Urothelium cell line (cell line): ENCODE results near the gene AURKAIP1.
"Not testable (repeated sequence)": the region's sequence is repeated elsewhere in the genome, so short reads cannot be mapped to it uniquely, and the experiment has no call there.

ENCODE experiments used
- DNase-seq: peaks from one replicate; pipeline ENCODE4 v3.0.0; 2011; ENCODE audit warnings: low spot score, mixed read lengths
- FAIRE-seq: peaks from 2 replicates; lab custom pipeline; 2011; peaks lifted over from hg19 to GRCh38; lab: Jason Lieb, UNC

The AURKAIP1 gene

DNA sequence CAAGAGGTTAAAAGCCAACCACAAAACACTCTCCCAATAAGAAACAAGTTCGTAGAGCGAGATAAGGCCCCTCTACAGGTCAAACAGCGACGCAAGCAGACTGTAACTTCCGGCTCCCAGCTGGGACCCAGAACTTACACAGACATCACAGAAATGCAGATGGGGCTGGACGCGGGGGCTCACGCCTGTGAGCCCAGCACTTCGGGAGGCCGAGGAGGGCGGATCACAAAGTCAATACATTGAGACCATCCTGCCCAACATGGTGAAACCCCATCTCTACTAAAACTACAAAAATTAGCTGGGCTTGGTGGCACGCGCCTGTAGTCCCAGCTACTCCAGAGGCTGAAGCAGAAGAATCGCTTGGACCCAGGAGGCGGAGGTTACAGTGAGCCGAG is 13.1 kb upstream of the AURKAIP1 start:
- no peak for FAIRE-seq
- no peak for DNase-seq

DNA sequence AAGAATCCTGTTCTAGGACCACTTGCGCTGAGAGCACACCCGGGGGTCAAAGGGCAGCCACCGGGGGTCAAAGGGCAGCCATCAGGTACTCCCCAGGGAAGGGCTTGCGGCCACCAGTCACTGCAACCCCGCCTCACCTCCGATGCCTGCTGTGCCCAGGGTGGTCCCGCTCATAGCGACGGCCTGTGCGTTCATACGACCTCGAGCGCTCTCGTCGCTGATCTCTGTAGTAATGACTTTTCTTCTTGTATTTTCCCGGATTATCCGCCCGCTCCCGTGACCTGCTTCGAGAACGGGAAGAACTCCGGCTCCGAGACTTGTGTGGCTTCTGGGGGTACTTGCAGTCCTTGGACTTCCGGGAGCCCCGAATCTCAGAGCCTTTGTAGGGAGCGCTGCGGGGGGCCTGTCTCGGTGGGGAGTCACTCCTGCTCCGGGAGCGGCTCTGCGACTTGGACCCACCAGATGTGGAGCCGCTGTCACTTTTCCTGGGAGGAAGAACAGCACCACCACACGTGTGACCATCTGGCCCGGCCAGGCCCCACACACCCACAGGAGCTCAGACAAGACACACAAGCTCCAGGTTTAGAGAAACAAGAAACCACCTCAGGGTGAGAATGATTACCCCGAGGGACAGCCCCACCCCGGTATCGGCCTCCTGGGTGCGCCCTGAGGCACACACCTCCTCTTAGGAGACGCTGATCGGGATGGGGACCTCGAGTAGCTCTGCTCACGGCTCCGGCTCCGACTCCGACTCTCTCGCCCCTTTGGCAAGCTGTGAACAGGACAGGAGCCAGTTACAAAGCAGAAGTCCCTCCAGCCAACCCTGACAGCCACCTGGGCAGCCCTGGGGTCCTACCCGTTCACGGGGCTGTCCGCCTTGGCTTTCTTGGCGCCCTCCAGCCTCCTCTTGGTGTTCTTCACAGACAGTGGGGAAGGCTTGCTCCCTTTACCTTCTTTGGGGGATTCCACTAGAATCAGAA is 12.4 kb upstream of the AURKAIP1 start:
- FAIRE-seq (no peak), DNase-seq (no peak)

DNA sequence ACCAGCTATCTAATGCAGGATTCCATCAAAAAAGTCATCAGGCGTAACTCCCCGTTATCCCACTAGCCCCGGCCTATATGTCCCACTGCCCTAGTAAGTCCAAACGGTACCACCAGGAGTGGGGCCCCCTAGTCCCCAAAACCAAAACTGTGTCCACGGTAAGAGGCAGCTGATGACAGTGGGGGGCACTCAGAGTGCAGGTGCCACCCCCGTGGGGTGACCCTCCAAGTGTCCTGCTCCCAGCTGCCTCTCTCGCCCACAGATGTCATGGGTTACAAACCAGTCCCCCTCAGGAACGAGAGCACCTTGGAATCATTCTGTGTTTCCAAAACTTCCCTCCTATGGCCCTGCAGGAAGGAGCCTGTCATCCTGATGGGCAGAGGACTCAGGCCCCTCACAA is 10.9 kb upstream of the AURKAIP1 start:
- FAIRE-seq (no peak), DNase-seq (no peak)

DNA sequence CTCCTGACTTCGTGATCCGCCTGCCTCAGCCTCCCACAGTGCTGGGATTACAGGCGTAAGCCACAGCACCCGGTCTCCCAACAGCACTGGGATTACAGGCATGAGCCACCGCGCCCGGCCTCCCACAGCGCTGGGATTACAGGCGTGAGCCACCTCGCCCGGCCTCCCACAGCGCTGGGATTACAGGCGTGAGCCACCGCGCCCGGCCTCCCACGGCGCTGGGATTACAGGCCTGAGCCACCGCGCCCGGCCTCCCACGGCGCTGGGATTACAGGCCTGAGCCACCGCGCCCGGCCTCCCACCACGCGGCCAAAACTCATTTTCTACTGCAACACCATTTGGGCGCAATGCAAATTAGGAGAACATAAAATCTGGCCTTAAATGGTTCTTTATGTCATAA is 10.3 kb upstream of the AURKAIP1 start:
- not testable (repeated sequence) for FAIRE-seq, DNase-seq

DNA sequence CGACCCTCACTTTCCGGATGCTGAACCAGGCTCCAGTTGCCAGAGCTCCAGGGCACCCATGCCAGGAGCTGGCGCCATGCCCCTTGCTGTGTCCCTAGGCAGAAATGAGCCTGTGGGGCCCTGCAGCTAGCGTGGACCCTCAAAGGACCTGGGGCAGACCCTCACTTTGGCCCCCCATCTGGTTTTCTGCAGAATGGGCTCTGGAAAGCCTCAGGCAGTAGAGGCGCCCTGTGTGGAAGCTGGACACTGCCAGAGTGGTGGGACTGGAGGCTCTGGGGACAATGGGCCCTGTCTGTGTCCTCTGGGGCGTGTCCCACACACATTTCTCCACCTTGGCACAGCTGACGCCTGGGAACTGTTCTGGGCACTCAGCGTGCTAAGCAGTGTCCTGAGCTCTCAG is 6.3 kb upstream of the AURKAIP1 start:
- no peak for FAIRE-seq
- DNase-seq = no peak

DNA sequence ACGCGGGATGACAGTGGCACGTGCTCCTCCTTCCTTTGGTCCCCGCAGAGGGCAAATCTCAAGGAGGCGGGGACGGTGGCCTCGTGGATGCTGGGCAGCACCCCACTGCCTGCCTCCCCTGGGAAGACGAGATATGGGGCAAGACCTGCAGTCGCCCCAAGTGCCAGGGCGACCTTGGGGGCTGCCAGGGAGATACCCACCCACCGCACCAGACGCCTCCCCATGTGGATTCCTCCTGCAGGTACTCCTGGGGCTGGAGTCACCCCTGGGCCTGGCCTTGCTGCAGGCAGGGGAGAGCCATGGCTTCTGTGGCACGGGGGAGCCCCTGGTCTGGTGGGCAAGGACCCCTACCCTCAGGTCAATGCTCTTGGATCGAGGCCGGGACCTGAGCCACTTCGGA is 5.9 kb upstream of the AURKAIP1 start:
- no peak for DNase-seq
- no peak for FAIRE-seq

DNA sequence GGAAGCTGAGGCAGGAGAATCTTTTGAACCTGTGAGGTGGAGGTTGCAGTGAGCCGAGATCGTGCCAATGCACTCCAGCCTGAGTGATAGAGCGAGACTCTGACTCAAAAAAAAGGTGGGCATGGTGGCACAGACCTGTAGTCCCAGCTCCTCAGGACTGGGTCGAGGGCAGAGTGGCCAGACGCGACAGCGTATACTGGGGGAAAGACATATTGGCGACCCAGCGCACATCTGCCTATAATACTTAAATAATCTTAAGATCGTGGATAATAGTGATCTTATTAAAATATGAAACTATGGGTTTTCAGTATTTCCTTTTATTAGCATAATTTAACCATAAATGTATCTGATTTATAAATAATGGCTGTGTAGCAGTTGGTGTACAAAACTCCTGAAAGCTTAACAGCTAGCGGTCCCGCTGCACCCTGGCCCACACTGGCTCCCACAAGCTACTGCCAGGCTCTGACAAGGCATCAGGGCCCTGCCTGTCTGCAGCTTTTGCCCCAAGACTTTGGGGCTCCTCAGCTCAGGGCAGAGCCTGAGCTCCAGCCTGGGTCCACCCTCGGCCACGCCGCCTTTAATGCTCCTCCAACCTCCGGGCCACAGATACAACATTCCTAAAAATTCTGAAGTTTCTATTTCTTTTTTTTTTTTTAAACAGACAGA is 2.7 kb upstream of the AURKAIP1 start:
- no peak for DNase-seq
- FAIRE-seq = no peak

DNA sequence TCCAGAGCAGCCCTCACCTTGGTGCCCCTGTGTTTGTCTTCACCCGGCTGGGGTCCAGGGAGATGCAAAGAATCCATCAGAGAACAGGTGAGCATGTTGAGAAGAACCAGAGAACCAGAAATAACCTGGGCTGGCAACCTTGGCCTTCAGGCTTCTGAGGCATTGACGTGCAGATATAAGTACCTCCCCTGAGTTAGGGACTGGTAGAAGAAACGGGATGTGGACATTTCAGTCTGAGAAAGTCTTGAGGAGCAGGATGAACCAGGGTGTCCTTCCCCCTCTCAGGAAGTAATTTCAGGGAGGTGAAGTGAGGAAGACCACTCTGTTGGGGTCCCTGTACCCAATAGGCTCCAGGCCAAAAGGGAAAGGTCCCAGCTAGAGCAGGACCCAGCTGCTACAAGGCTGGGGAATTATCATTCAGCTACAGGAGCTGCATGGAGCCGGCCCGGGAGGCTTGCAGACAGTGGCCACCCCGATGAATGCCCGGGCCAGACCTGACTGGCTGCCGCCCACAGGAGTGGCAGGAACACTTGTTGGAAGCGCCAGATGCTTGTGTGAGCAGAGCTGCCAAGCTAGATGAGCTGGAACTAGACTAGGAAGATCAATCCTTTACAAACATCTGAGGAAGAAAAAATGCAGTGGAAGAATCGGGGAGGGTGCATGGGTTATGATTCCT is 1.7 kb upstream of the AURKAIP1 start:
- FAIRE-seq (no peak), DNase-seq (no peak)

DNA sequence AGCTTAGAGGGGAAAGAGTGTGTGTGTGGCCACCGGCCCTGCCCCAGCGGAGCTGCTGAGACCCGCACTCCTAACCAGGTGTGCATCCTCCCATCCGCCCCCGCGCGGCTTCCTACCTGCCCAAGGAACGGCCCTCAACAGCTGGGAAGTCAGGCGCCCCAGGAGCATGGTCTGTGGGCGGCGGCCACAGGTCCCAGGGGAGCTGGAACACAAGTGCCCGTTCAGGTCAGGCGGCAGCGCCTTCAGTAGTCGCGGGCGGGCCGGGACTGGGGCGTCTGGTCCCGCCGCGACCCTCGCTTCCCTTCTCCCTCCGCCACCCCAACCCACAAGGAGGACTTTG is 448 bp downstream of the AURKAIP1 start:
- DNase-seq = no peak
- no peak for FAIRE-seq

DNA sequence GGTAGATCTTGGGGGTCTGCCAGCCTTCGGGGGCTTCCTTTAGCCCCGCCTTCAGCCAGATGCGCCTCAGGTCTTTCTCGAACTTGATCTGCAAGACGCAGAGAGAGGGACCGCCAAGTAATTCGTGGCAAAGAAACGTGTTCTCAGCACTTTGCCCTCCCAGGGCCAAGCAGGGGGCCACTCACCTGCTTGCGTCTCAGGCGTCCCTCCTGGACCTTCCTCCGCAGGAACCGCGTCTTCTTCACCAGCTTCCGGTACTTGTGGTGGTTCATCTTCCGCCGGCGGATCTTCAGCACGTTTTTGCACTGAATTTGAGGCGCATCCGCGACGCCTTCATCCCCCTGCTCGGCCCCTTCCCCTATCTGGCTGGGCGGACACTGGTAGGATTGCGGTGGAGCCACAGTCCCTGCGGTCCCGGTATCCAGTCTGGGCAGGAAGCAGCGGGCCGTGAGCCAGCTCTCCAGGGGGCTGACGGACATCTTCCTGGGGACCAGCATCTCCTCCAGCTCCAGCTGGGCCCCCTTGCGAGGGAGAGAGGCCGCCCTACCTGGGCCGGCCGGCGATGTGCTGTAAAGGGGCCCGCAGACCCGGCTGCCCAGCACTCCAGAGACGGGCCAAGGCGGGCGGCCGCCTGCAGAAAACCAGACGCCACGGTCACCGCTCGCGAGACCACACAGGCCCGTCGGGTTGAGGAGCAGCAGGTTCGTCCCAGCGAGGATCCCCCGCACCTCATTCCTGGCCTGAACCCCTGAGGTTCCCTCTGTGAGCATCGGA is 1.0 kb downstream of the AURKAIP1 start:
- no peak for FAIRE-seq
- DNase-seq = no peak

DNA sequence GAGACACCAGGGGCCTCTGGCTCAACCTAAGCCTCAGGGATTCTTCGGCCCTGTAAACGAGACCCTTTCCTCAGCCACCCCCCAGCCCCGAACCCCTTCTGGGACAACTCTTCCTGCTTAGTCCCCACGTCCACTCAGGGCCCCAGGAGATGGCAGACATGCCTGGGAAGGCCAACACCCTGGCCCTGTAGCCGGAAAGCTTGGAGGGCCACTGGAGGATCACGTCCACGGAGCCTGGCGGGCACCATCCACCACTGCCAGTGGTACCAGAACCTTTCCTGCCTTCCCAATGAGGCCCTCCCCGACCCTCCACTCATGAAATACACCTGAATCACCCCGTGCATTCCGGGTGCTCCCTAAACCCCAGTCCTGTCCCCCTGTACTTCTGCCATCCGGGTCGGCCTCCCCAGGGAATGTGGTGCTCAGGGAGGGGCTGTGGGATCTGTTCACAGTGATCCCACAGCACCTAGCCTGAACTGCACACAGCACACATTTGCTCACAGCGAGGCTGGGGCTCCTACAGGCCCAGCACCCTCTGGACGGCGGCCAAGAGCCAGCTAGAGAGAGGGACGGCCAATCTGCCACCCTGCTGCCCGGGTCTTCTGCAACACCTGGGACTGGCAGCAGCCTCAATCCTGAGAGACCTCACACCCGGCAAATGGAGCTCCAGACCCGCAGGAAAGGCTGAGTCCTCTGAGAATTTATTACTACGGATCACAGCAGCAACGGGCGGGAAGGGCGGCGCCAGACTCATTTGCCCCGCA is 1.8 kb downstream of the AURKAIP1 start:
- FAIRE-seq = no peak

DNA sequence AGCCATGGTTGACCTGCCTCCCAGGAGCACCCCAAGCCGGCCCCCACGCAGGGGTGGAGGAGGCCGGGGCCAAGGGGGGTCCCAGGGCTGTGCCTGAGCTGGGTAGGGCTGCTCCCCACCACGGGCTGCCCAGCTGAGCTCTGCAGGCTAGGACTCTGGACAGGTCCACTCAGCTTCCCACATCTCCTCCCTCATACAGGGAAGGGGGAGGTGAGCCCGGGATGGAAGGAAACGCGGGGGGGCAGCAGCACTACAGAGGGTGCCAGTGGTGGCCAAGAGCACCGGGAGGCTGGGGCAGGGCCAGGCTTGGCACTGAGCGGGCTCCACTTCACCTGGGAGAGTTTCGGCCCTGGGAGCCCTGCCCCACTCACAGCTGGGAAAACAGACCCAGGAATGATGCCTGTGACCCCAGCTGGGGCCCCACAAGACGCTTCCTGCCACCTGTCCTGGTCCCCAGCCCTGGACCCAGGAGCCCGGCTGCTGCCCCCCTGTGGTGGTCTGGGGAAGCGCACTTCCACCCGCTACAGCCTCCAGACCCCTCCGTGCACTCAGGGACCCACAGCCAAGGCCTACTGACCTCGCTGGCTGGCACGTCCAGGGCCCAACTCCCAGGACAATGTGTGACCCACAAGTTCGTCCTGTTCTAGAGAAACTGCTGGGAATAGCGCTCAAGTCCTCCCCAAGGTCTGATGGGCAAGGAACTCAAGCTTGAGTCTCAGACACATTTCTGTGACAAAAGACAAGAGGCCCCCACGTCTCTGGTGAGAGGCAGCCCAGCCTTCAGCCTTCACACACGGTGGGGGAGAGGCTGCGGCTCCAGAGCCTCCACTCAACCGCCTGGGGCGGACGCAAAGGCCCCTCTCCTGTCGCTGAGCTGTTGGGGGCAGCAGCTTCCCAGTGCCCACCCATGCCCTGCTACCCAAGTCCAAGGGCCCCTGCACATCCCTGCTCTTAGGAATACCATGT is 3.0 kb downstream of the AURKAIP1 start:
- FAIRE-seq (no peak), DNase-seq (peak; percentile 68)

More for the DNA sequence above, 1.8 kb downstream of the AURKAIP1 start:
- no peak for DNase-seq

DNA sequence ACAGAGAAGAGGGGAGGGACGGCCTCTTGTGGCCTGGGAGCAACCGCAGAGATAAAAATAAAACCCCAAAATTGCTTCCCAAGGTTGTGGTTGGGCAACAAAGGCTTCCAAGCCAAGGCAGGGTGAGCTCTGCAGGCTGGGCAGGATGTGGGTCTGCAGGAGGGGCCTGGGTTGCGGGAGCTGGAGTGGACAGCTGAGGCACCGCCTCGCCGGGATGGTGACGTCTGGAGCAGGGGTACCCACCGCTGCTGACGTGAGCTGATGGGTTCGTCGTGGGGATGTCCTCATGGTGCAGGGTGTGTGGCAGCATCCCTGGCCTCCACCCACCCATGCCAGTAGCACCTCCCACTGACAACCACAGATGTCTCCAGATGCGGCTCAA is 3.7 kb downstream of the AURKAIP1 start:
- DNase-seq (no peak), FAIRE-seq (no peak)

DNA sequence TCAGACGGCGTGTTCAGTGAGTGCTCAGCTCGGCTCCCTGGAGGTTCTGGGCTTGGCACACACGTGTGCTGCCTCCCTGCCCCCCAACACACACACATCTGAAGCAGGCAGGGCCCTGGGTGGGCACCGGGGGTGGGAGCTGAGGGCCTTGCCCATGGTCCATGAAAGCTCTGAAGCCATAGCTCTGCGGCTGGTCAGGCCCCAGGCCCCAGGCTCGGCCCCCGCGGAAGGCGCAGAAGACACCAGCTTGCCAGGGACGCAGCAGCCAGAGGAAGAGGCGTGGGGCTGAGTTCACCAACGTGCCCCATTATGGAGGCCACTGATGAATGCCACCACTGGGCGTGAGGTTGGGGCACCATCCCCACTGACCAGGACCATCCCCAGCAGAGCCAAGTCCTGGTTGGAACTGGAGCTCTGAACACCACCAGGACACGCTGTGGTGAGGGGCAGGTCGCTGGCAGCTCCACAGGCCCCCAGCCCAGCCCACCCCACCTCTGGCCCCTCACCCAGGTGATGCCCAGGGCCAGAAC is 4.2 kb downstream of the AURKAIP1 start:
- FAIRE-seq = no peak
- DNase-seq = no peak

DNA sequence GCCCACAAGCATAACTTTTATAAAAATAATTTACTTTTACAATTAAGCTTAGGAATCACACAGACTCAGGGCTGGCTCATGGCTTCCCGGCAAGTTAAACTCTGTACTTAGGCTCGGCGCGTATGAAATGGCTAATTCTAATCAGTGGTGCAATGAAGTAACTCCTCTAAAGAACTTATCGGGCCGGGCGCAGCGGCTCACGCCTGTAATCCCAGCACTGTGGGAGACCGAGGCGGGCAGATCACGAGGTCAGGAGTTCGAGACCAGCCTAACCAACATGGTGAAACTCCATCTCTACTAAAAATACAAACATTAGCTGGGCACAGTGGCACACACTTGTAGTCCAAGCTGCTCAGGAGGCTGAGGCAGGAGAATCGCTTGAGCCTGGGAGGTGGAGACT is 4.9 kb downstream of the AURKAIP1 start:
- not testable (repeated sequence) for DNase-seq, FAIRE-seq

DNA sequence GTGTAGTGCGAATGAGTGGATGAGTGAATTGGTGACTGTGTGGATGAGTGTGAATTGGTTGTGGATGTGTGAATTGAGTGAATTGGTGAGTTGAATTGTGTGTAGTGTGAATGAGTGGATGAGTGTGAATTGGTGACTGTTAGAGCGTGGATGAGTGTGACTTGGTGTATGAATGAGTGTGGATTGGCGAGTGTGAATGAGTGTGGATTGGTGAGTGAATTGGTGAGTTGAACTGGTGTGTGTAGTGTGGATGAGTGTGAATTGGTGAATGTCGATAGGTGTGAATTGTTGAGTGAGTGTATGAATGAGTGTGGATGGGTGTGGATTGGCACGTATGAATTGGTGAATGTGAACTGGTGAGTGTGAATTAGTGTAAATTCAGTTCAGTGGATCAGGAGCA is 7.7 kb downstream of the AURKAIP1 start:
- DNase-seq (no peak), FAIRE-seq (peak; percentile 91)

DNA sequence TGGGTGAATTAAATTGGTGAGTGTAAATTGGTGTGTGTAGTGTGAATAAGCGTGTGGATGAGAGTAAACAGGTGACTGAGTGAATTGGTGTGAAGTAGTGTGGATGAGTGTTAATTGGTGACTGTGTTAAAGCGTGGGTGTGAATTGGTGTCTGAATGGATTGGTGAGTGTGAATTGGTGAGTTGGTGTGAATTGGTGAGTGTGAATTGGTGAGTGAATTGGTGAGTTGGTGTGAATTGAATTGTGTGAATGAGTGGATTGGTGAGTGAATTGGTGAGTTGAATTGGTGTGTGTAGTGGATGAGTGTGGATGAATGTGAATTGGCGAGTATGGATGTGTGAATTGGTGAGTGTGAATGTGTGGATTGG is 8.3 kb downstream of the AURKAIP1 start:
- no peak for FAIRE-seq

DNA sequence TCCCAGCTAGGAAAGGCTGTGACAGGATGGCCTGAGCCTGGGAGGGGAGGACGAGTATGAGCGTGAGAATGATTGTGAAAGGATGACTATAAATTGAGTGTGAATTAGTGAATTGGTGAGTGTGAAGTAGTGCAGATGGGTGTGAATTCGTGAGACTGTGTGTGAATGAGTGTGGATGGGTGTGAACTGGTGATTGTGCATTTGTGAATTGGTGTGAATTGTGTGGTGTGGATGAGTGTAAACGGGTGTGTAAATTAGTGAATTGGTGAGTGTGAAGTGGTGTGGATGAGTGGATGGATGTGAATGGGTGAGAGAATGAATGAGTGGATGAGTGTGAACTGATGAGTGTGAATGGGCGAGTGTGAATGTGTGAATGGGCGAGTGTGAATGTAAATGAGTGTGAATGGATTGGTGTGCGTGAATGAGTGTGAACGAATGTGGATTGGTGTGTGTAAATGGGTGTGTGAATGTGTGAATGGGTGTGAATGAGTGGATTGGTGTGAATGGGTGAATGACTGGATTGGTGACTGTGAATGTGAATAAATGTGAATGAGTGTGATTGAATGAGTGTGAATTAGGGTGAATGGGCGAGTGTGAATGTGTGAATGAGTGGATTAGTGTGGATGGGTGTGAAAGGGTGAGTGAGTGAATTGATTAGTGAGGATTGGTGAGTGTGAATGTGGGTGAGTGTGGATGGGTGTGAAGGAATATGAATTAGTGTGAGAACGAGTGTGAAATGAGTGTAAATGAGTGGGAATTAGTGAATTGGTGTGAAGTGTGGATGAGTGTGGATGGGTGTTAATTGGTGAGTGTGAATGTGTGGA is 8.9 kb downstream of the AURKAIP1 start:
- peak; percentile 66 for FAIRE-seq
- DNase-seq = no peak

More for the DNA sequence above, 8.3 kb downstream of the AURKAIP1 start:
- DNase-seq = no peak
